ENCODE measurements around the gene TNFAIP8L1. TPM values are rescaled to one million over a fixed set of nuclear protein-coding genes. Genes with fewer than 3 reads are reported as not detected.

Gene TNFAIP8L1
- total RNA-seq, 1 donor from 2014 or later: 4.2 TPM

DNA sequence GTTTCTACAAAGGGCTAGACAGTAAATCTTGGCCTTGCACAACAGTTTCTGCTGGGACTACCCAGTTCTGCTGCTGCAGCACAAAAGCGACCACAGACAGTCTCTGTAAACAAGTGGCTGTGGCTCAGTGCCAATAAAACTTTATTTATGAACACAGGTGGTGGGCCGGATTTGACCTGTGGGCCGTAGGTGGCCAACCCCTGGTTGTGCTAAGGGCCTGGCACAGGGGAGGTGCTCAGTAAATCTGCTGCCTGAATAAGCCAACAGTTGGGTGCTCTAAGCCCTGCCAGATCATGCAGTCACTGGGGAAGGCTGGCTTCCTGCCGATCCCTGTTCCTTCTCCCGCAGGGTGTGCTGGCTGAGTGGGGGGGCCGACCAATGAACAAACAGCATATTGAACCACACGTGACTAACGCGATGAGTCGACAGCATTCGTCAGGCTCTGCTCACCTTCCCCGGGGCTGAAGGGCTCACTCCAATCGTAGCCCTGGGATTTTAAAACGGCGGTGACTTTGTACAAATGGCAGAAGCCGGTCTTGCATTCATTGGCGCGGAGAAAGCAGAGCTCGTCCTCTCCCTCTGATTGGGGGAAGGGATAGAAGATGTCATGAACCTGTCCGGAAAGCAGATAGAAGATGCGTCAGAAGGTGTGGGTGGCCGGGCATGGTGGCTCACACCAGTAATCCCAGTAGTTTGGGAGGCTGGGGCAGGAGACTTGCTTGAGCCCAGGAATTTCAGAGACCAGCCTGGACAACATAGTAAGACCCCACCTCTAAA lies 55.1 kb downstream of the TNFAIP8L1 start:
- no peaks in the 10 kb centered on the region for H3K27me3 ChIP-seq (ENCODE audit: low read depth)
- peak overlapping the region; percentile 90 for H3K27ac ChIP-seq (replicated peaks)
- H3K36me3 ChIP-seq: peaks cover 97% of the 10 kb centered on the region
- intact Hi-C loops (cut with micrococcal nuclease): no loop called here
- H3K4me3 ChIP-seq: peak overlapping the region; percentile 21
- peaks cover 36% of the 10 kb centered on the region for H3K4me1 ChIP-seq
- no peaks in the 10 kb centered on the region for H3K9me3 ChIP-seq (replicated peaks)
- TF ChIP-seq, protein P1, sequence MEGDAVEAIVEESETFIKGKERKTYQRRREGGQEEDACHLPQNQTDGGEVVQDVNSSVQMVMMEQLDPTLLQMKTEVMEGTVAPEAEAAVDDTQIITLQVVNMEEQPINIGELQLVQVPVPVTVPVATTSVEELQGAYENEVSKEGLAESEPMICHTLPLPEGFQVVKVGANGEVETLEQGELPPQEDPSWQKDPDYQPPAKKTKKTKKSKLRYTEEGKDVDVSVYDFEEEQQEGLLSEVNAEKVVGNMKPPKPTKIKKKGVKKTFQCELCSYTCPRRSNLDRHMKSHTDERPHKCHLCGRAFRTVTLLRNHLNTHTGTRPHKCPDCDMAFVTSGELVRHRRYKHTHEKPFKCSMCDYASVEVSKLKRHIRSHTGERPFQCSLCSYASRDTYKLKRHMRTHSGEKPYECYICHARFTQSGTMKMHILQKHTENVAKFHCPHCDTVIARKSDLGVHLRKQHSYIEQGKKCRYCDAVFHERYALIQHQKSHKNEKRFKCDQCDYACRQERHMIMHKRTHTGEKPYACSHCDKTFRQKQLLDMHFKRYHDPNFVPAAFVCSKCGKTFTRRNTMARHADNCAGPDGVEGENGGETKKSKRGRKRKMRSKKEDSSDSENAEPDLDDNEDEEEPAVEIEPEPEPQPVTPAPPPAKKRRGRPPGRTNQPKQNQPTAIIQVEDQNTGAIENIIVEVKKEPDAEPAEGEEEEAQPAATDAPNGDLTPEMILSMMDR (IDR thresholded peaks at IDR 0.05; ENCODE audit: borderline replicate concordance): no peak
- DNase-seq: peak; percentile 62

DNA sequence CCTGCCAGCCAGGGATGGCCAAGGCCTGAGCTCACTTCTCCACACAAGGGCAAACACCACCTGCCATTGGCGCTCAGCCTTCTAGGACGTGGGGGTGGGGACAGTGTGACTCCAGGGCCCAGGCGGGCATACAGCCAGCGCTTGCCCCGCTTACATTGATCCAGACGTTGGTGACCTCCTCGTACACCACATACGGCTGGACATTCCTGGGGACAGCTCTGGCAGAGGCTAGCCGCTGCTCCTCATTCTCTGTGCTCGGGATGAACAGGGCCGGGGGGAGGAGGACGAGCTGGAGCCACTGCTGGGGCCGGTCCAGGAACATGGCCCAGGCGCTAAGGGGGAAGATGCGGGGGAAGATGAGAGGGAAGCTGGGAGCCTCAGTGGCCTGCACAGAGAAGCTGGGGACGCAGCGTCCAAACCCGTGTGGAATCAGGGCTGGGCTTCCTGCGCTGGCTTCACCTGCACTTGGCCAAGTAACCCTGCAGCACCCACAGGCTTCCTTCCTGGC lies 56.0 kb downstream of the TNFAIP8L1 start:
- Histone ChIP-seq H3K4me3 (peak overlapping the region; percentile 21), H3K36me3 (peaks cover 97% of the 10 kb centered on the region), H3K27ac (replicated peaks) (peak overlapping the region; percentile 90), H3K9me3 (replicated peaks) (no peaks in the 10 kb centered on the region), H3K4me1 (peaks cover 41% of the 10 kb centered on the region), H3K27me3 (ENCODE audit: low read depth) (no peaks in the 10 kb centered on the region)
- intact Hi-C loops (cut with micrococcal nuclease): no loop called here
- TF ChIP-seq, protein P1 (IDR thresholded peaks at IDR 0.05; ENCODE audit: borderline replicate concordance): no peak
- peak; percentile 45 for DNase-seq

DNA sequence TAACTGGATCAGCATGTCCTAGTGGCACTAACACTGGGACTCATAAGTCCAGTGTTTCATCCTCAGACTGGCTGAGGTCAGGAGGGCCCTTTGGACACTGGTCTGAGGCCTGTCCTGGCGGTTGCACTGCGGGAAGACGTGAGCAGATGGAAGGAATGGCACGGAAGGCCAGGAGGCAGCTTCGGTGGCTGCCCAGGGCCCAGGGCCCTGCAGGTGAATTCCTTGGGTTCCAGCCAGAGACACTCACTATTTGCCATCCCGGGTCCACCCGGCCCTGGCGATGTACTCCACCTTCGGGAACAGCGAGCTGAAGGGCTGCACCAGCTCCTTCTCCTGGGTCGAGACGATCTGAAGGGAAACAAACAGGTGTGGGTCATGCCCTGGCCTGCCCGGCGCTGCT lies 58.0 kb downstream of the TNFAIP8L1 start:
- DNase-seq: no peak
- H3K36me3 ChIP-seq: peaks cover 97% of the 10 kb centered on the region
- H3K9me3 ChIP-seq (replicated peaks): no peaks in the 10 kb centered on the region

DNA sequence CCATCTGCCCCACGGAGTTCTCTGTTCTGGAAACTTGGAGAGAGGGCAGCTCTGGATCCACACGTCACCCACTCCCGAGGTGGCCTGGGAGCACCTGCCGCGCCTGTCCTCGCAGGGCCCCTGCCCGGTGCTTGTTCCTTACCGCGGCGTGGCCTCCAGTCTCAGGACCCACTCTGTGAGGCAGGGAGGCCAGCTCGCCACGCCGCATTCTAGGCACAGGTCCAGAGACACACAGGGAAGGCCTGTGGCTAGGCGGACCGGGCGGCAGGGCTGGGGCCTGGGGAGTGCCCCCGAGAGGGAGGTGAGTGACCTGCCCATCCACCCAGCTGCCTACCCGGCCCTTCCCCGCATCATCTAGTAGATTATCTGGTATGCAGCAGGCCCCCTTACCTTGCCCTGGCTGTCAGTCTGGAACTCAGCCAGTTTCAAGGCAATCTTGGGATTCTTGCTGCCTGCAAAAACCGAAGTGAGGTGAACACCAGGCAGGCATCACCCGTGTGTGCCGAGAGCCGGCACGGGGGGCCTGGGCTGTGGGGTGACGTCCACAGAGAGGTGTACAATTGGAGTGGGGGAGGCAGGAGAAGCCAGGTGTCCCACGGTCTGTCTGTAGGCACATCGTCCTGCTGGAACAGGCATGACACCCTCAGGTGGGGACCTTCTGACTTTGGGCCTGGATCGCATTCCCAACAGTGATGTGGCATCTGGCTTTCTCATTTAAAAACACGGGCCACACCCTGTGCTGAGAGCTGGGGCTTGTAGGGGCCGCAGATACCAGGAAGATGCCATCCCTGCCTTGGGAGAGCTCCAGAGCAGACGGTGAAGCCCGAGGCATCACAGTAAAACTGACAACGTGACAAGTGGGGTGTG lies 60.7 kb downstream of the TNFAIP8L1 start:
- TF ChIP-seq, protein P1 (IDR thresholded peaks at IDR 0.05; ENCODE audit: borderline replicate concordance): no peak
- no peaks in the 10 kb centered on the region for H3K27me3 ChIP-seq (ENCODE audit: low read depth)
- H3K27ac ChIP-seq (replicated peaks): no peak overlapping the region
- no peak for DNase-seq
- intact Hi-C loops (cut with micrococcal nuclease): no loop called here
- H3K9me3 ChIP-seq (replicated peaks): no peaks in the 10 kb centered on the region
- peaks cover 24% of the 10 kb centered on the region for H3K4me1 ChIP-seq
- H3K36me3 ChIP-seq: peaks cover 96% of the 10 kb centered on the region
- H3K4me3 ChIP-seq: no peak overlapping the region

More for the DNA sequence above, 58.0 kb downstream of the TNFAIP8L1 start:
- TF ChIP-seq, protein P1 (IDR thresholded peaks at IDR 0.05; ENCODE audit: borderline replicate concordance): no peak
- intact Hi-C loops (cut with micrococcal nuclease): no loop called here
- Histone ChIP-seq H3K4me1 (peaks cover 47% of the 10 kb centered on the region), H3K27ac (replicated peaks) (no peak overlapping the region), H3K4me3 (no peak overlapping the region), H3K27me3 (ENCODE audit: low read depth) (no peaks in the 10 kb centered on the region)

DNA sequence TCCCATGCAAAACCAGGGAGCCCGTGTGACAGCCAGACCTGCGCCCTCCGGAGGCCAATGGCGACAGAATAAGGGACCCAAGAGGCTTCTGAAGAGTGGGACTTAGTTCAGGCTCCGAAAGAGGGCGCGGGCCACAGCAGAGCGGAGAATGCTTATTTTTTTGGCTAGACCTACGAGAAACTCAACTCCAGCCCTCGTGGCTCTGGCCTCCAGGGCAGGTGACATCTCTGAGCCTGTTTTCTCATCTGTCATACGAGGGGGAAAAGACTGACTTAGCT lies 61.3 kb downstream of the TNFAIP8L1 start:
- Histone ChIP-seq H3K4me1 (peaks cover 20% of the 10 kb centered on the region), H3K4me3 (no peak overlapping the region), H3K36me3 (peaks cover 96% of the 10 kb centered on the region), H3K9me3 (replicated peaks) (no peaks in the 10 kb centered on the region), H3K27ac (replicated peaks) (no peak overlapping the region), H3K27me3 (ENCODE audit: low read depth) (no peaks in the 10 kb centered on the region)
- TF ChIP-seq, protein P1 (IDR thresholded peaks at IDR 0.05; ENCODE audit: borderline replicate concordance): no peak
- no peak for DNase-seq
- intact Hi-C loops (cut with micrococcal nuclease): no loop called here
